B cell (primary cell): ENCODE measurements around the gene NFATC2. TPM values are rescaled to one million over a fixed set of nuclear protein-coding genes. Genes with fewer than 3 reads are reported as not detected.

ENCODE experiments used
- ATAC-seq: fragments of 200-7000 bp; cut with Tn5 transposase; one replicate; pipeline ENCODE4 v1.10.0; 2021; ENCODE audit warnings: low read depth, mild to moderate bottlenecking, moderate number of reproducible peaks, moderate library complexity
- CTCF ChIA-PET: fragments of 350-600 bp; sonication (Branson Sonifier 250); formaldehyde crosslinking; loops from one replicate; lab custom pipeline; 2021; ENCODE audit warnings: antibody characterized with exemption, inconsistent platforms; lab: Charles Lee
- POLR2A ChIA-PET: fragments of 350-600 bp; sonication (Branson Sonifier 250); formaldehyde crosslinking; loops from one replicate; lab custom pipeline; 2021; ENCODE audit warnings: antibody characterized with exemption; lab: Charles Lee
- DNase-seq: peaks from one replicate; pipeline ENCODE4 v3.0.0; 2013
- H2AFZ ChIP-seq: 2 replicates; pipeline ENCODE4 v1.6.1; 2012; ENCODE audit warnings: mild to moderate bottlenecking, low read depth, low read length; ENCODE audit not compliant: insufficient read depth, poor library complexity, severe bottlenecking
- H3K27ac ChIP-seq, 2 donors: 1 replicate in 1 of 2; 2 replicates in 1 of 2; pipeline ENCODE4 v1.5.1; 2012 to 2013; ENCODE audit warnings: low read length in 2 of 2, mild to moderate bottlenecking in 2 of 2, moderate library complexity in 1 of 2
- H3K27me3 ChIP-seq, 4 experiments: fragments of 200-600 bp in 1 of 4; sonication (generic) in 1 of 4; replicated peaks in 1 of 4; 1 replicate in 2 of 4; 2 replicates in 2 of 4; pipeline versions ENCODE4 v1.6.1 to v1.7.0; 2013 to 2016; ENCODE audit warnings: low read length in 3 of 4, mild to moderate bottlenecking in 2 of 4, mixed read lengths in 1 of 4, moderate library complexity in 1 of 4; ENCODE audit not compliant: insufficient read depth in 4 of 4, control insufficient read depth in 3 of 4; ENCODE audit errors: control extremely low read depth in 1 of 4
- H3K36me3 ChIP-seq, 2 experiments: replicated peaks in 1 of 2; 1 replicate in 1 of 2; 2 replicates in 1 of 2; pipeline versions ENCODE4 v1.6.1 to v1.7.1; 2013; ENCODE audit warnings: low read length in 1 of 2; ENCODE audit not compliant: insufficient read depth in 2 of 2, control insufficient read depth in 1 of 2; ENCODE audit errors: control extremely low read depth in 1 of 2, extremely low read depth in 1 of 2
- H3K4me1 ChIP-seq, 2 donors: fragments of 200-600 bp in 1 of 2; sonication (generic) in 1 of 2; 1 replicate in 1 of 2; 2 replicates in 1 of 2; pipeline versions ENCODE4 v1.5.1 to v1.6.1; 2013 to 2017; ENCODE audit warnings: low read length in 2 of 2; ENCODE audit not compliant: control insufficient read depth in 2 of 2, insufficient read depth in 2 of 2
- H3K4me2 ChIP-seq: replicated peaks from 2 replicates; pipeline ENCODE3; 2012; ENCODE audit warnings: mild to moderate bottlenecking, low read depth, low read length; ENCODE audit not compliant: poor library complexity, severe bottlenecking
- H3K4me3 ChIP-seq, 5 experiments: fragments of 200-600 bp in 1 of 5; sonication (generic) in 1 of 5; 1 replicate in 3 of 5; 2 replicates in 2 of 5; pipeline versions ENCODE4 v1.5.1 to v1.7.0; 2011 to 2016; ENCODE audit warnings: low read length in 4 of 5, mild to moderate bottlenecking in 4 of 5, low read depth in 2 of 5, control low read depth in 1 of 5, moderate library complexity in 1 of 5; ENCODE audit not compliant: insufficient read depth in 1 of 5; ENCODE audit errors: control extremely low read depth in 1 of 5, extremely low read depth in 1 of 5
- H3K79me2 ChIP-seq: fragments of 200-600 bp; sonication (generic); one replicate; pipeline ENCODE4 v1.6.0; 2016; ENCODE audit warnings: low read length; ENCODE audit not compliant: control insufficient read depth, insufficient read depth
- H3K9ac ChIP-seq: fragments of 200-600 bp; sonication (generic); 2 replicates; pipeline ENCODE4 v1.6.1; 2017; ENCODE audit warnings: mild to moderate bottlenecking, low read length, moderate library complexity
- H3K9me3 ChIP-seq, 3 donors: one replicate each; pipeline versions ENCODE4 v1.6.1 to v1.7.1; 2013; ENCODE audit warnings: low read length in 2 of 3; ENCODE audit not compliant: control insufficient read depth in 2 of 3, insufficient read depth in 1 of 3; ENCODE audit errors: control extremely low read depth in 1 of 3
- H4K20me1 ChIP-seq: 2 replicates; pipeline ENCODE4 v1.6.0; 2012; ENCODE audit warnings: mild to moderate bottlenecking, low read length; ENCODE audit not compliant: insufficient read depth, control insufficient read depth, poor library complexity, severe bottlenecking
- H3K27ac Mint-ChIP-seq: one replicate; pipeline ENCODE4 v1.8.0; 2021; ENCODE audit warnings: mixed read lengths
- H3K27me3 Mint-ChIP-seq: one replicate; pipeline ENCODE4 v1.8.0; 2021; ENCODE audit warnings: mixed read lengths
- H3K4me1 Mint-ChIP-seq: one replicate; pipeline ENCODE4 v1.8.0; 2021; ENCODE audit warnings: mixed read lengths
- H3K4me3 Mint-ChIP-seq: one replicate; pipeline ENCODE4 v1.8.0; 2021; ENCODE audit warnings: mixed read lengths
- H3K9me3 Mint-ChIP-seq: one replicate; pipeline ENCODE4 v1.8.0; 2022; ENCODE audit warnings: mixed read lengths; ENCODE audit not compliant: insufficient read depth
- EZH2 ChIP-seq: IDR thresholded peaks from 2 replicates; pipeline ENCODE4 v1.6.1; 2012; ENCODE audit warnings: borderline replicate concordance, low read depth, mild to moderate bottlenecking, moderate library complexity, low read length; ENCODE audit not compliant: insufficient read depth, poor library complexity, severe bottlenecking
- WGBS: methylation state at CpG from one replicate; pipeline ENCODE4 v1.1.5; 2013; ENCODE audit warnings: missing lambda C conversion rate; ENCODE audit not compliant: insufficient coverage; 5-methylcytosine and 5-hydroxymethylcytosine counted together
- intact Hi-C: fragments of 100-400 bp; cut with micrococcal nuclease; formaldehyde crosslinking; loops from one replicate; pipeline ENCODE4 v1.10.0; 2022
- polyA plus RNA-seq: library from polyadenylated mRNA; depleted of rRNA; stranded (reverse); fragments of >200 nt; gene quantifications from 2 replicates; pipeline ENCODE4 v1.2.3, GENCODE V29; 2012
- total RNA-seq, 2 donors: library from RNA; stranded (reverse); fragments of 120-200 nt in 1 of 2; gene quantifications; 1 replicate in 1 of 2; 2 replicates in 1 of 2; pipeline versions ENCODE4 v1.2.3 to v1.2.4, GENCODE V29; 2013 to 2022
- TF ChIP-seq, protein P1 (sequence below): fragments of 200-600 bp; IDR thresholded peaks from one replicate; pipeline ENCODE4 v1.8.0; 2022; ENCODE audit warnings: antibody characterized with exemption, mild to moderate bottlenecking

Gene NFATC2
- total and polyA plus RNA-seq, 2 donors (not counting 1 experiment from before 2014, with no cell fraction given): 10.1 to 38.0 TPM

DNA sequence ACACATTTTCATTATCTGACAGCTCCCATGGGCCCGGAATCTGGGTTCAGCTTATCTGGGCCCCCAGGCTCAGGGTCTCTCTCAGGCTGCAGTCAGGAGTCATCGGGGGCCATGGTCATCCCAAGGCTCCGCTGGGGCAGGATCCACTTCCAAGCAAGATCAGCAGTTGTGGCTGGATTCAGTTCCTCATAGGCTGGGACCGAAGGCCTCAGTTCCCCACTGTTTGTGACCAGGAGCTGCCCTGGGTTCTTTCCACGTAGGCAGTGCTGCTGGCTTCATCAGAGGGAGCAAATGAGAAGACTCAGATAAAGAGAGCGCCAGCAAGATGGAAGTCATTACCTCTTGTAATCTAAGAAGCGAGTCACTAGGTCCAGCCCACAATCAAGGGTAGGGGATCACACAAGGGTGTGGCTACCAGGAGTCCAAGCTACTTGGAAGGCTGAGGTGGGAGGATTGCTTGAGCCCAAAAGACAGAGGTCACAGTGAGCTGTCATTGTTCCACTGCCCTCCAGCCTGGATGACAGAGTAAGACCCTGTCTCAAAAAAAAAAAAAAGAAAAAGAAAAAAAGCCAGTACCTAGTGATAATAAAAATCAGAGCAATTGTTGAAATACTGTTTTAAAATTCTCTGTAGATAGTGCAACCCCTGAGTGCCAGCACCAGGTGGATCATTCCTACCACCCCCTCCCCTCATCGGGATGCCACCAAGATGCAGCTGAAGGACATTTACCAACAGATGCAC, 162.7 kb downstream of the NFATC2 start:
- no peaks in the 10 kb centered on the region for H3K36me3 ChIP-seq
- peak overlapping the region; percentile 10 for H3K27ac Mint-ChIP-seq
- no peaks in the 10 kb centered on the region for H4K20me1 ChIP-seq
- intact Hi-C loops: no loop called here
- H3K27ac ChIP-seq: peak overlapping the region in 1 of 2 donors; percentile 21
- no peak overlapping the region for H3K4me3 ChIP-seq
- no peak overlapping the region for H2AFZ ChIP-seq
- ChIA-PET POLR2A (no interaction called here), CTCF (interaction anchor here (0.6 to 3.5 kb wide), 10 partner anchors 8 to 246 kb away, joined by 3 to 28 read pairs (median 3); partner anchors contain the start of gene NFATC2)
- peaks cover 15 to 20% of the 10 kb centered on the region in 2 donors for H3K4me1 ChIP-seq
- H3K79me2 ChIP-seq: no peaks in the 10 kb centered on the region
- peak overlapping the region; percentile 33 for H3K4me3 Mint-ChIP-seq
- peaks cover 2% of the 10 kb centered on the region for H3K9me3 Mint-ChIP-seq
- H3K27me3 ChIP-seq: no peaks in the 10 kb centered on the region
- H3K4me1 Mint-ChIP-seq: peaks cover 23% of the 10 kb centered on the region
- DNase-seq (no peak), ATAC-seq (no peak)
- TF ChIP-seq, protein P1, sequence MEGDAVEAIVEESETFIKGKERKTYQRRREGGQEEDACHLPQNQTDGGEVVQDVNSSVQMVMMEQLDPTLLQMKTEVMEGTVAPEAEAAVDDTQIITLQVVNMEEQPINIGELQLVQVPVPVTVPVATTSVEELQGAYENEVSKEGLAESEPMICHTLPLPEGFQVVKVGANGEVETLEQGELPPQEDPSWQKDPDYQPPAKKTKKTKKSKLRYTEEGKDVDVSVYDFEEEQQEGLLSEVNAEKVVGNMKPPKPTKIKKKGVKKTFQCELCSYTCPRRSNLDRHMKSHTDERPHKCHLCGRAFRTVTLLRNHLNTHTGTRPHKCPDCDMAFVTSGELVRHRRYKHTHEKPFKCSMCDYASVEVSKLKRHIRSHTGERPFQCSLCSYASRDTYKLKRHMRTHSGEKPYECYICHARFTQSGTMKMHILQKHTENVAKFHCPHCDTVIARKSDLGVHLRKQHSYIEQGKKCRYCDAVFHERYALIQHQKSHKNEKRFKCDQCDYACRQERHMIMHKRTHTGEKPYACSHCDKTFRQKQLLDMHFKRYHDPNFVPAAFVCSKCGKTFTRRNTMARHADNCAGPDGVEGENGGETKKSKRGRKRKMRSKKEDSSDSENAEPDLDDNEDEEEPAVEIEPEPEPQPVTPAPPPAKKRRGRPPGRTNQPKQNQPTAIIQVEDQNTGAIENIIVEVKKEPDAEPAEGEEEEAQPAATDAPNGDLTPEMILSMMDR: no peak
- TF ChIP-seq EZH2: no peak
- no peaks in the 10 kb centered on the region for H3K27me3 Mint-ChIP-seq
- H3K9me3 ChIP-seq: peaks cover 0 to 27% (median 7%) of the 10 kb centered on the region in 3 donors
- H3K4me2 ChIP-seq: no peak overlapping the region
- WGBS: 97% methylated on average over 6 of the region's 8 CpGs
- no peak overlapping the region for H3K9ac ChIP-seq
